ENCODE results near the gene IWS1.

DNA sequence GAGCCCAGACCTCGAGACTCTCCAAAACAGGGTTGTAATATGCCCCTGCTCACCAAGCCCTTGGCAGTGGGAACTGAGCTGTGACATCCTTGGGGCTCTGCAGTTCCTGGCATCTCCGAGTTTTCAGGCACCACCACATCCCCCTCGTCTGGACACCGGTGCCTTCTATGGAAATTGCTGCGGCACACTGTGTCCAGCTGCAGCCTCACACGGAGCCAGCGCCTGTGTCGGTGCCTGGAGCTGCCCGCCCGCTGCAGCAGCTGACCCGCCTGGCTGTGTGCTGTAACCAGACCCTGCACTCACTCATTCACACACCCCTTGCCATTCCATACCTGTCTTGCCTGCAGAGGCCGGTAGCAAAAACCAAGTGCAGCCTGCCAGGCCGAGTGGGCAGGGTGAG, 11.8 kb downstream of the IWS1 start:
- TF ChIP-seq, protein P1, sequence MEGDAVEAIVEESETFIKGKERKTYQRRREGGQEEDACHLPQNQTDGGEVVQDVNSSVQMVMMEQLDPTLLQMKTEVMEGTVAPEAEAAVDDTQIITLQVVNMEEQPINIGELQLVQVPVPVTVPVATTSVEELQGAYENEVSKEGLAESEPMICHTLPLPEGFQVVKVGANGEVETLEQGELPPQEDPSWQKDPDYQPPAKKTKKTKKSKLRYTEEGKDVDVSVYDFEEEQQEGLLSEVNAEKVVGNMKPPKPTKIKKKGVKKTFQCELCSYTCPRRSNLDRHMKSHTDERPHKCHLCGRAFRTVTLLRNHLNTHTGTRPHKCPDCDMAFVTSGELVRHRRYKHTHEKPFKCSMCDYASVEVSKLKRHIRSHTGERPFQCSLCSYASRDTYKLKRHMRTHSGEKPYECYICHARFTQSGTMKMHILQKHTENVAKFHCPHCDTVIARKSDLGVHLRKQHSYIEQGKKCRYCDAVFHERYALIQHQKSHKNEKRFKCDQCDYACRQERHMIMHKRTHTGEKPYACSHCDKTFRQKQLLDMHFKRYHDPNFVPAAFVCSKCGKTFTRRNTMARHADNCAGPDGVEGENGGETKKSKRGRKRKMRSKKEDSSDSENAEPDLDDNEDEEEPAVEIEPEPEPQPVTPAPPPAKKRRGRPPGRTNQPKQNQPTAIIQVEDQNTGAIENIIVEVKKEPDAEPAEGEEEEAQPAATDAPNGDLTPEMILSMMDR (conservative IDR thresholded peaks at IDR 0.05 in 1 of 2, IDR thresholded peaks at IDR 0.05 in 1 of 2; ENCODE audit: extremely low read depth in 1 of 2, insufficient read depth in 1 of 2, low read depth in 1 of 2, low read length in 2 of 2), result no peak
- no peak for TF ChIP-seq EZH2 (IDR thresholded peaks at IDR 0.05; ENCODE audit: borderline replicate concordance, low read length)
